Kidney epithelial cell (primary cell): ENCODE measurements around the gene SLC37A4. TPM values are rescaled to one million over a fixed set of nuclear protein-coding genes. Genes with fewer than 3 reads are reported as not detected.
"Not testable (repeated sequence)": the region's sequence is repeated elsewhere in the genome, so short reads cannot be mapped to it uniquely, and the experiment has no call there.

Source experiments
- DNase-seq: peaks from one replicate; pipeline ENCODE4 v3.0.0-alpha.2; 2010; ENCODE audit warnings: low read depth
- H3K27me3 ChIP-seq: 2 replicates; pipeline ENCODE4 v1.6.0; 2011; ENCODE audit warnings: low read length; ENCODE audit not compliant: control insufficient read depth, insufficient read depth
- H3K36me3 ChIP-seq: 2 replicates; pipeline ENCODE4 v1.5.1; 2011; ENCODE audit warnings: low read length; ENCODE audit not compliant: control insufficient read depth, insufficient read depth
- H3K4me3 ChIP-seq: 2 replicates; pipeline ENCODE4 v1.5.1; 2011; ENCODE audit warnings: low read depth, mild to moderate bottlenecking, control low read depth, low read length
- total RNA-seq: library from RNA; depleted of rRNA; stranded (reverse); fragments of >200 nt; gene quantifications from 2 replicates; pipeline ENCODE4 v1.2.3, GENCODE V29; 2015
- TF ChIP-seq, protein P1 (sequence below): IDR thresholded peaks from 2 replicates; pipeline ENCODE4 v1.5.1; 2011; ENCODE audit warnings: mild to moderate bottlenecking, moderate library complexity, low read length, control low read depth, inconsistent platforms; ENCODE audit not compliant: insufficient read depth, poor library complexity, severe bottlenecking

The SLC37A4 gene
- total RNA-seq, 1 donor from 2014 or later, result 20.7 TPM

DNA sequence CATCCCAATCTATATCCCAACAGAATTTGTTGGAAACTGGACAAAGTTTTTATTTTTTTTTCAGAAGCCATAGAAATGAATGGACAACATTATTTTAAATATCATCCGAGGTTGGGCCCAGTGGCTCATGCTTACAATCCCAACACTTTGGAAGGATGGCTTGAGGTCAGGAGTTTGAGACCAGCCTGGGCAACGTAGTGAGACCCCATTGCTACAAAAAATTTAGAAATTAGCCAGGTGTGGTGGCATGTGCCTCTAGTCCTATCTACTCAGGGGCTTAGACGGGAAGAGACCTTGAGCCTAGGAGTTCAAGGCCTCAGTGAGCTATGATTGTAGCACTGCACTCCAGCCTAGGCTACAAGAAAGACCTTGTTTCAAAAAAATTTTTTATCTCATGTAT, 4.1 kb upstream of the SLC37A4 start:
- DNase-seq, result no peak
- TF ChIP-seq, protein P1, sequence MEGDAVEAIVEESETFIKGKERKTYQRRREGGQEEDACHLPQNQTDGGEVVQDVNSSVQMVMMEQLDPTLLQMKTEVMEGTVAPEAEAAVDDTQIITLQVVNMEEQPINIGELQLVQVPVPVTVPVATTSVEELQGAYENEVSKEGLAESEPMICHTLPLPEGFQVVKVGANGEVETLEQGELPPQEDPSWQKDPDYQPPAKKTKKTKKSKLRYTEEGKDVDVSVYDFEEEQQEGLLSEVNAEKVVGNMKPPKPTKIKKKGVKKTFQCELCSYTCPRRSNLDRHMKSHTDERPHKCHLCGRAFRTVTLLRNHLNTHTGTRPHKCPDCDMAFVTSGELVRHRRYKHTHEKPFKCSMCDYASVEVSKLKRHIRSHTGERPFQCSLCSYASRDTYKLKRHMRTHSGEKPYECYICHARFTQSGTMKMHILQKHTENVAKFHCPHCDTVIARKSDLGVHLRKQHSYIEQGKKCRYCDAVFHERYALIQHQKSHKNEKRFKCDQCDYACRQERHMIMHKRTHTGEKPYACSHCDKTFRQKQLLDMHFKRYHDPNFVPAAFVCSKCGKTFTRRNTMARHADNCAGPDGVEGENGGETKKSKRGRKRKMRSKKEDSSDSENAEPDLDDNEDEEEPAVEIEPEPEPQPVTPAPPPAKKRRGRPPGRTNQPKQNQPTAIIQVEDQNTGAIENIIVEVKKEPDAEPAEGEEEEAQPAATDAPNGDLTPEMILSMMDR, result no peak
- Histone ChIP-seq H3K36me3 (no peaks in the 10 kb centered on the region), H3K4me3 (no peak overlapping the region), H3K27me3 (no peaks in the 10 kb centered on the region)

DNA sequence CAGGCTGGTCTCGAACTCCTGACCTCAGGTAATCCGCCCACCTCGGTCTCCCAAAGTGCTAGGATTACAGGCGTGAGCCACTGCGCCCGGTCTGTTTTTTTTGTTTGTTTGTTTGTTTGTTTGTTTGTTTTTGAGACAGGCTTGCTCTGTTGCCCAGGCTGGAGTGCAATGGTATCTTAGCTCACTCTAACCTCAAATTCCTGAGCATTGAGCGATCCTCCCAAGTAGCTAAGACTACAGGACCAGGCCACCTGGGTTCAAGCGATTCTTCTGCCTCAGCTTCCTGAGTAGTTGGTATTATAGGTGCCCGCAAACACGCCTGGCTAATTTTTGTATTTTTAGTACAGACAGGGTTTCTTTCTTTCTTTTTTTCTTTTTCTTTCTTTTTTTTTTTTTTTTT, 2.7 kb upstream of the SLC37A4 start:
- H3K27me3 ChIP-seq, DNase-seq, H3K4me3 ChIP-seq, H3K36me3 ChIP-seq: not testable (repeated sequence)

DNA sequence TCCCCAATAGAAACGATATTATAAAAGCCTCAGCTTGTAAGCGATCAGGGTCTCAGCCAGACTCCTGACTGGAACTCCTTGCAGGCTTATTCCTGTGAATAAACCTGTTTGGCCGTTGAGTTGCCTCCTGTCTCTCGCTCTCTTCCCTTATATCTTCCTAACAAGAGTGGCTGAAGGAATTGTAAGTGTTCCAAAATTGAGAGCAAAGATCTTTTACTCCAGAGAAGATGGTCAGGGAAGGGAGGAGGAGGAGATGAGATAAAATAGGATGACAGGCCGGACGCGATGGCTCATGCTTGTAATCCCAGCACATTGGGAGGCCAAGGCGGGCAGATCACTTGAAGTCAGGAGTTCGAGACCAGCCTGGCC, 1.2 kb upstream of the SLC37A4 start:
- DNase-seq, result no peak
- TF ChIP-seq, protein P1, result no peak
- no peaks in the 10 kb centered on the region for H3K27me3 ChIP-seq
- no peak overlapping the region for H3K4me3 ChIP-seq
- peaks cover 2% of the 10 kb centered on the region for H3K36me3 ChIP-seq

DNA sequence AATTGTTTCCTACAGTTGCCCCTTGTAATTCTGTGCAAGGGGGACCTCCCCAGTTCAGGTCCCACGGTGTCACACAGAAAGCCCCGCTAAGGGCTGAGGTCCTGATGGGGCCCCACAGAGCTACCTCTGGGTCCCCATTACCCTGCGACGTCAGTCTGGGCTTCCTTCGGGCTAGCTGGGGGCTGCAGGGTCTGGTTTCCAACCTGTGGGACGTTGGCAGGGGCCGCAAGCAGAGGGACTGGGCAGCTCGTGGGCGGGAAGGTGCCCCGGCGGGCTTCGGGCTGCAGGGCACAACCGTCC, 698 bp downstream of the SLC37A4 start:
- TF ChIP-seq, protein P1, result no peak
- DNase-seq, result no peak
- peaks cover 2% of the 10 kb centered on the region for H3K36me3 ChIP-seq
- H3K4me3 ChIP-seq, result peak overlapping the region; percentile 85
- H3K27me3 ChIP-seq, result no peaks in the 10 kb centered on the region

DNA sequence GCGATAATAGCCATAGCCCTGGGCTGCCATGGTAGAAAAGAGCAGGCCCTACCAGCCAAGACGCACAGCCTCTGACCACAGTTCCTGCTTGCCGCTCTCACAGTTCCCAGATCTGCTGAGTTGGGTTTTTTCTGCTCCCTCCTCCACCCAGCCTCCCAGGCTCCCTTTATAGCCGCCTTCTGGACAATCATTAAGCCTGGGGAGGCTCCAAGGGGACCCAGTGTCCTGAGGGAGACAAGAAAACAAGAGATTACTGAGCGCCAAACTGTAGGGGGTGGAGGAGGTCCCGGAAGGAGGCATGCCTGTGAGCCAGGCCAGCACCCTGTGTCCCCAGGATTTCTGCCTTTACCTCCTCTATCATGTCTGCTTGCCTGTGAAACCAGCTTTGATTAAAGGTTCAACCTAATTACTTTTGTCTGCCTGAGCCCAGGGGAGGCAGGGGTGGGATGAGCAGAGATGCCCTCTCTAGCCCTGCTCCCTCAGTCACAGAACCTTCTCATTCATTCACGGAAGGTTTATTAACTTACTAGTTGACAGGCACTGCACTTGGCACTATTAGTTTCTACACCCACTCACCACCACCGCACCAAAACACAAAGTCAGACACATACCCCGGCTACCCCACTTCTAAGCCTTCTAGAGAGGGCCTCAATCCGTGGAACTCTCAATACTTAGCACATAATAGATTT, 1.2 kb downstream of the SLC37A4 start:
- Histone ChIP-seq H3K36me3 (peaks cover 2% of the 10 kb centered on the region), H3K27me3 (no peaks in the 10 kb centered on the region), H3K4me3 (peak overlapping the region; percentile 85)
- DNase-seq, result peak; percentile 62
- TF ChIP-seq, protein P1, result no peak

DNA sequence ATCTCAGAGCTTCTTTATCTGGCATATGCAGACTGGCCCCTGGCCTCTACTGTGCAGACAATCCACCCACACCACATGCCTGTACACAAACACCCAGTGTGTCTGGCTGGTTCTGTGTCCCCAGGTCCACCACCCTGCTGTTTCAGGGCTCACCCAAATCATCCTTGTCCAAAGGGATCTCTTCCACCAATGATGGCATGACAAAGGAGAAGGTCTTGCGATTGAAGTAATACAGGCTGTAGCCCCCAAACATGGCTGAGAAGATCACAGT, 1.7 kb downstream of the SLC37A4 start:
- H3K4me3 ChIP-seq, result no peak overlapping the region
- TF ChIP-seq, protein P1, result no peak

More for the DNA sequence above, 1.7 kb downstream of the SLC37A4 start:
- Histone ChIP-seq H3K36me3 (peaks cover 2% of the 10 kb centered on the region), H3K27me3 (no peaks in the 10 kb centered on the region)
- no peak for DNase-seq
